ENCODE results near the gene STARD3NL.
"Not testable (repeated sequence)": the region's sequence is repeated elsewhere in the genome, so short reads cannot be mapped to it uniquely, and the experiment has no call there.

Gene STARD3NL

DNA sequence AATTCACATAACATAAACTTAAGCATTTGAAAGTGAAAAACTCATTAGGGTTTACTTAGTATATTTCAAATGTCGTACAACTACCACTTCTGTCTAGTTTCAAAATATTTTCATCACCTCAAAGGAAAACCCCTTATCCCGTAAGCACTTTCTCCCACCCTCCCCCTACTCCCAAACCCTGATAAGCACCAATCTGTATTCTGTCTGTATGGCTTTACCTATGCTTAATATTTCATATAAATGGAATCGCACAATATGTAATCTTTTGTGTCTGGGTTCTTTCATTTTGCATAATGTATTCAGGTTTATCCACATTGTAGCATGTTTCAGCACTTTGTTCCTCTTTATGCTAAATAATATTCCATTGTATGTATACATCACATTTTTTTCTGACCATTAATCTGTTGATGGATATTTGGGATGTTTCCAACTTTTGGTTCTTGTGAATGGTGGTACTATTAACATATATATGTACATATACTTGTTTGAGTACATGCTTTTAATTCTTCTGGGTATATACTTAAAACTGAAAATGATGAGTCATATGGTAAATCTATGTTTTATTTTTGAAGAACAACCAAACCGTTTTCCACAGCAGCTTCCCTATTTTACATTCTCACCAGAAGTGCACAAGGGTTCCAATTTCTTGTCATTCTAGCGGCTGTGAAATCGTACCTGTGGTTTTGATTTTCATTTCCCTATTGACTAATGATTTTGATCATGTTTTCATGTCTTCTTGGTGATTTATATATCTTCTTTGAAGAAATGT lies 6.2 kb upstream of the STARD3NL start:
- Histone ChIP-seq H3K9me3 (ENCODE audit: control insufficient read depth, insufficient read depth, low read depth, low read length) (no peaks in the 10 kb centered on the region), H3K27ac (ENCODE audit: extremely low read depth, low read depth, low read length) (no peak overlapping the region), H3K4me1 (ENCODE audit: control insufficient read depth, insufficient read depth, low read length) (no peaks in the 10 kb centered on the region), H3K36me3 (ENCODE audit: control insufficient read depth in 2 of 2, insufficient read depth in 1 of 2, low read length in 2 of 2) (no peaks in the 10 kb centered on the region), H3K4me3 (ENCODE audit: low read depth, low read length) (no peak overlapping the region)
- POLR2A ChIA-PET, result no interaction called here
- CTCF ChIA-PET, result interaction anchor here (0.6 to 1.4 kb wide), 2 partner anchors 126 to 164 kb away, joined by 3 to 6 read pairs; no protein-coding TSS in a partner anchor
- TF ChIP-seq ZEB2 (tag by site-specific recombination; IDR thresholded peaks at IDR 0.05) (no peak), ZNF335 (tag by site-specific recombination; conservative IDR thresholded peaks at IDR 0.05) (no peak), ZNF433 (tag by site-specific recombination; IDR thresholded peaks at IDR 0.05; ENCODE audit: low read depth) (no peak), ZSCAN16 (tag by site-specific recombination; IDR thresholded peaks at IDR 0.05) (no peak), HOXD13 (CRISPR knock-in tag; IDR thresholded peaks at IDR 0.05; ENCODE audit: borderline replicate concordance) (no peak), WT1 (tag by site-specific recombination; IDR thresholded peaks at IDR 0.05) (no peak), ZSCAN30 (tag by site-specific recombination; IDR thresholded peaks at IDR 0.05) (no peak)

DNA sequence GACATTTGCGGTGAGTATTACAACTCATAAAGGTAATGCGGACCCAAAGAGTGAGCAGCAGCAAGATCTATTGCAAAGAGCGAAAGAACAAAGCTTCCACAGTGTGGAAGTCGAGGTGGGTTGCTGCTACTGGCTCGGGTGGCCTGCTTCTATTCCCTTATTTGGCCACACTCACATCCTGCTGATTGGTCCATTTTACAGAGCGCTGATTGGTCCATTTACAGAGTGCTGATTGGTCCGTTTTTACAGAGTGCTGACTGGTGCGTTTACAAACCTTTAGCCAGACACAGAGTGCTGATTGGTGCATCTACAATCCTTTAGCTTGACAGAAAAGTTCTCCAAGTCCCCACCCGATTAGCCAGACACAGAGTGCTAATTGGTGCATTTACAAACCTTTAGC lies 2.5 kb upstream of the STARD3NL start:
- H3K4me1 ChIP-seq (ENCODE audit: control insufficient read depth, insufficient read depth, low read length); H3K9me3 ChIP-seq (ENCODE audit: control insufficient read depth, insufficient read depth, low read depth, low read length); POLR2A ChIA-PET: not testable (repeated sequence)

DNA sequence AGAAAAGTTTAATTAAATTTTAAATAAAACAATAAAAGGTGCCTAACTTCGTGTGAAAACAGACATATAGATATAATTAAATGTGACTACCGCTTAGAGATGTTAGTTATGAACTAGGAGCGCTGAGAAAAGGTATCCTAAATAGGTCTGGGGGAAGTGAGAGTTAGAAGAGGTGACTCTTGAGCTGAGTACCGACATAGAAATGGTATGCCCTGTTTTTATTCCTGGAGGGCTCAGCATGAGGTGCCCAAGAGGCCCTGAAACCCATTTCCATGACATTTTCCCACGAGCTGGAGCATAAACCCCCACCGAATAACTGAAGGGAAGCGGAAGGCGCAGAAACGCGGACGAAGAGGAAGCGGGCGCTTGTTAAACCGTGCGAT lies 433 bp upstream of the STARD3NL start:
- no peaks in the 10 kb centered on the region for H3K36me3 ChIP-seq (ENCODE audit: control insufficient read depth in 2 of 2, insufficient read depth in 1 of 2, low read length in 2 of 2)
- ChIA-PET CTCF (interaction anchor here (0.5 to 1.3 kb wide), 2 partner anchors 38 to 1106 kb away, joined by 3 to 4 read pairs; no protein-coding TSS in a partner anchor), POLR2A (interaction anchor here (0.9 to 1.4 kb wide), 8 partner anchors 8 to 257 kb away, joined by 3 to 15 read pairs (median 4); partner anchors contain the start of gene EPDR1)
- peaks cover 5% of the 10 kb centered on the region; the same call in 1 of the 2 replicates for H3K4me1 ChIP-seq (ENCODE audit: control insufficient read depth, insufficient read depth, low read length)
- peak overlapping the region; percentile 7; the same call in 1 of the 2 replicates for H3K27ac ChIP-seq (ENCODE audit: extremely low read depth, low read depth, low read length)
- peak overlapping the region; percentile 34 for H3K4me3 ChIP-seq (ENCODE audit: low read depth, low read length)
- TF ChIP-seq PRDM1 (tag by site-specific recombination; IDR thresholded peaks at IDR 0.05), result 0 out of 2 replicates have a peak, but pooled peaks have one; percentile 28
- TF ChIP-seq, protein P1, sequence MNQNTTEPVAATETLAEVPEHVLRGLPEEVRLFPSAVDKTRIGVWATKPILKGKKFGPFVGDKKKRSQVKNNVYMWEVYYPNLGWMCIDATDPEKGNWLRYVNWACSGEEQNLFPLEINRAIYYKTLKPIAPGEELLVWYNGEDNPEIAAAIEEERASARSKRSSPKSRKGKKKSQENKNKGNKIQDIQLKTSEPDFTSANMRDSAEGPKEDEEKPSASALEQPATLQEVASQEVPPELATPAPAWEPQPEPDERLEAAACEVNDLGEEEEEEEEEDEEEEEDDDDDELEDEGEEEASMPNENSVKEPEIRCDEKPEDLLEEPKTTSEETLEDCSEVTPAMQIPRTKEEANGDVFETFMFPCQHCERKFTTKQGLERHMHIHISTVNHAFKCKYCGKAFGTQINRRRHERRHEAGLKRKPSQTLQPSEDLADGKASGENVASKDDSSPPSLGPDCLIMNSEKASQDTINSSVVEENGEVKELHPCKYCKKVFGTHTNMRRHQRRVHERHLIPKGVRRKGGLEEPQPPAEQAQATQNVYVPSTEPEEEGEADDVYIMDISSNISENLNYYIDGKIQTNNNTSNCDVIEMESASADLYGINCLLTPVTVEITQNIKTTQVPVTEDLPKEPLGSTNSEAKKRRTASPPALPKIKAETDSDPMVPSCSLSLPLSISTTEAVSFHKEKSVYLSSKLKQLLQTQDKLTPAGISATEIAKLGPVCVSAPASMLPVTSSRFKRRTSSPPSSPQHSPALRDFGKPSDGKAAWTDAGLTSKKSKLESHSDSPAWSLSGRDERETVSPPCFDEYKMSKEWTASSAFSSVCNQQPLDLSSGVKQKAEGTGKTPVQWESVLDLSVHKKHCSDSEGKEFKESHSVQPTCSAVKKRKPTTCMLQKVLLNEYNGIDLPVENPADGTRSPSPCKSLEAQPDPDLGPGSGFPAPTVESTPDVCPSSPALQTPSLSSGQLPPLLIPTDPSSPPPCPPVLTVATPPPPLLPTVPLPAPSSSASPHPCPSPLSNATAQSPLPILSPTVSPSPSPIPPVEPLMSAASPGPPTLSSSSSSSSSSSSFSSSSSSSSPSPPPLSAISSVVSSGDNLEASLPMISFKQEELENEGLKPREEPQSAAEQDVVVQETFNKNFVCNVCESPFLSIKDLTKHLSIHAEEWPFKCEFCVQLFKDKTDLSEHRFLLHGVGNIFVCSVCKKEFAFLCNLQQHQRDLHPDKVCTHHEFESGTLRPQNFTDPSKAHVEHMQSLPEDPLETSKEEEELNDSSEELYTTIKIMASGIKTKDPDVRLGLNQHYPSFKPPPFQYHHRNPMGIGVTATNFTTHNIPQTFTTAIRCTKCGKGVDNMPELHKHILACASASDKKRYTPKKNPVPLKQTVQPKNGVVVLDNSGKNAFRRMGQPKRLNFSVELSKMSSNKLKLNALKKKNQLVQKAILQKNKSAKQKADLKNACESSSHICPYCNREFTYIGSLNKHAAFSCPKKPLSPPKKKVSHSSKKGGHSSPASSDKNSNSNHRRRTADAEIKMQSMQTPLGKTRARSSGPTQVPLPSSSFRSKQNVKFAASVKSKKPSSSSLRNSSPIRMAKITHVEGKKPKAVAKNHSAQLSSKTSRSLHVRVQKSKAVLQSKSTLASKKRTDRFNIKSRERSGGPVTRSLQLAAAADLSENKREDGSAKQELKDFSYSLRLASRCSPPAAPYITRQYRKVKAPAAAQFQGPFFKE (tag by site-specific recombination; IDR thresholded peaks at IDR 0.05; ENCODE audit: borderline replicate concordance), result no peak
- TF ChIP-seq, protein P2, sequence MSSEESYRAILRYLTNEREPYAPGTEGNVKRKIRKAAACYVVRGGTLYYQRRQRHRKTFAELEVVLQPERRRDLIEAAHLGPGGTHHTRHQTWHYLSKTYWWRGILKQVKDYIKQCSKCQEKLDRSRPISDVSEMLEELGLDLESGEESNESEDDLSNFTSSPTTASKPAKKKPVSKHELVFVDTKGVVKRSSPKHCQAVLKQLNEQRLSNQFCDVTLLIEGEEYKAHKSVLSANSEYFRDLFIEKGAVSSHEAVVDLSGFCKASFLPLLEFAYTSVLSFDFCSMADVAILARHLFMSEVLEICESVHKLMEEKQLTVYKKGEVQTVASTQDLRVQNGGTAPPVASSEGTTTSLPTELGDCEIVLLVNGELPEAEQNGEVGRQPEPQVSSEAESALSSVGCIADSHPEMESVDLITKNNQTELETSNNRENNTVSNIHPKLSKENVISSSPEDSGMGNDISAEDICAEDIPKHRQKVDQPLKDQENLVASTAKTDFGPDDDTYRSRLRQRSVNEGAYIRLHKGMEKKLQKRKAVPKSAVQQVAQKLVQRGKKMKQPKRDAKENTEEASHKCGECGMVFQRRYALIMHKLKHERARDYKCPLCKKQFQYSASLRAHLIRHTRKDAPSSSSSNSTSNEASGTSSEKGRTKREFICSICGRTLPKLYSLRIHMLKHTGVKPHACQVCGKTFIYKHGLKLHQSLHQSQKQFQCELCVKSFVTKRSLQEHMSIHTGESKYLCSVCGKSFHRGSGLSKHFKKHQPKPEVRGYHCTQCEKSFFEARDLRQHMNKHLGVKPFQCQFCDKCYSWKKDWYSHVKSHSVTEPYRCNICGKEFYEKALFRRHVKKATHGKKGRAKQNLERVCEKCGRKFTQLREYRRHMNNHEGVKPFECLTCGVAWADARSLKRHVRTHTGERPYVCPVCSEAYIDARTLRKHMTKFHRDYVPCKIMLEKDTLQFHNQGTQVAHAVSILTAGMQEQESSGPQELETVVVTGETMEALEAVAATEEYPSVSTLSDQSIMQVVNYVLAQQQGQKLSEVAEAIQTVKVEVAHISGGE (tag by site-specific recombination; conservative IDR thresholded peaks at IDR 0.05; ENCODE audit: low read depth), result peak; percentile 51
- TF ChIP-seq ZBTB8A (tag by site-specific recombination; IDR thresholded peaks at IDR 0.05), result peak; percentile 76
- TF ChIP-seq KLF10 (tag by site-specific recombination; IDR thresholded peaks at IDR 0.05), result no peak
- TF ChIP-seq, protein P3, sequence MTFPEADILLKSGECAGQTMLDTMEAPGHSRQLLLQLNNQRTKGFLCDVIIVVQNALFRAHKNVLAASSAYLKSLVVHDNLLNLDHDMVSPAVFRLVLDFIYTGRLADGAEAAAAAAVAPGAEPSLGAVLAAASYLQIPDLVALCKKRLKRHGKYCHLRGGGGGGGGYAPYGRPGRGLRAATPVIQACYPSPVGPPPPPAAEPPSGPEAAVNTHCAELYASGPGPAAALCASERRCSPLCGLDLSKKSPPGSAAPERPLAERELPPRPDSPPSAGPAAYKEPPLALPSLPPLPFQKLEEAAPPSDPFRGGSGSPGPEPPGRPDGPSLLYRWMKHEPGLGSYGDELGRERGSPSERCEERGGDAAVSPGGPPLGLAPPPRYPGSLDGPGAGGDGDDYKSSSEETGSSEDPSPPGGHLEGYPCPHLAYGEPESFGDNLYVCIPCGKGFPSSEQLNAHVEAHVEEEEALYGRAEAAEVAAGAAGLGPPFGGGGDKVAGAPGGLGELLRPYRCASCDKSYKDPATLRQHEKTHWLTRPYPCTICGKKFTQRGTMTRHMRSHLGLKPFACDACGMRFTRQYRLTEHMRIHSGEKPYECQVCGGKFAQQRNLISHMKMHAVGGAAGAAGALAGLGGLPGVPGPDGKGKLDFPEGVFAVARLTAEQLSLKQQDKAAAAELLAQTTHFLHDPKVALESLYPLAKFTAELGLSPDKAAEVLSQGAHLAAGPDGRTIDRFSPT (tag by site-specific recombination; IDR thresholded peaks at IDR 0.05), result no peak
- TF ChIP-seq ZFP37 (tag by site-specific recombination; IDR thresholded peaks at IDR 0.05), result 0 out of 2 replicates have a peak, but pooled peaks have one; percentile 23
- TF ChIP-seq, protein P4, sequence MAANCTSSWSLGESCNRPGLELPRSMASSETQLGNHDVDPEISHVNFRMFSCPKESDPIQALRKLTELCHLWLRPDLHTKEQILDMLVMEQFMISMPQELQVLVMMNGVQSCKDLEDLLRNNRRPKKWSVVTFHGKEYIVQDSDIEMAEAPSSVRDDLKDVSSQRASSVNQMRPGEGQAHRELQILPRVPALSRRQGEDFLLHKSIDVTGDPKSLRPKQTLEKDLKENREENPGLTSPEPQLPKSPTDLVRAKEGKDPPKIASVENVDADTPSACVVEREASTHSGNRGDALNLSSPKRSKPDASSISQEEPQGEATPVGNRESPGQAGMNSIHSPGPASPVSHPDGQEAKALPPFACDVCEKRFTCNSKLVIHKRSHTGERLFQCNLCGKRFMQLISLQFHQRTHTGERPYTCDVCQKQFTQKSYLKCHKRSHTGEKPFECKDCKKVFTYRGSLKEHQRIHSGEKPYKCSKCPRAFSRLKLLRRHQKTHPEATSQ (tag by site-specific recombination; IDR thresholded peaks at IDR 0.05), result no peak
- no peaks in the 10 kb centered on the region for H3K9me3 ChIP-seq (ENCODE audit: control insufficient read depth, insufficient read depth, low read depth, low read length)

More for the DNA sequence above, 2.5 kb upstream of the STARD3NL start:
- CTCF ChIA-PET, result interaction anchor here (0.9 kb wide), 1 partner anchor 195 kb away, joined by 3 read pairs; no protein-coding TSS in a partner anchor
- H3K4me3 ChIP-seq (ENCODE audit: low read depth, low read length); H3K27ac ChIP-seq (ENCODE audit: extremely low read depth, low read depth, low read length); H3K36me3 ChIP-seq (ENCODE audit: control insufficient read depth in 2 of 2, insufficient read depth in 1 of 2, low read length in 2 of 2): not testable (repeated sequence)

Data from HEK293 (cell line).